CD4-positive, alpha-beta T cell treated with Interleukin-17A for 4 hours (primary cell): ENCODE measurements around the gene PXN.

ENCODE experiments used
- DNase-seq: peaks from one replicate; pipeline ENCODE4 v3.0.0-alpha.2; 2020; ENCODE audit warnings: mixed read lengths

Gene PXN

DNA sequence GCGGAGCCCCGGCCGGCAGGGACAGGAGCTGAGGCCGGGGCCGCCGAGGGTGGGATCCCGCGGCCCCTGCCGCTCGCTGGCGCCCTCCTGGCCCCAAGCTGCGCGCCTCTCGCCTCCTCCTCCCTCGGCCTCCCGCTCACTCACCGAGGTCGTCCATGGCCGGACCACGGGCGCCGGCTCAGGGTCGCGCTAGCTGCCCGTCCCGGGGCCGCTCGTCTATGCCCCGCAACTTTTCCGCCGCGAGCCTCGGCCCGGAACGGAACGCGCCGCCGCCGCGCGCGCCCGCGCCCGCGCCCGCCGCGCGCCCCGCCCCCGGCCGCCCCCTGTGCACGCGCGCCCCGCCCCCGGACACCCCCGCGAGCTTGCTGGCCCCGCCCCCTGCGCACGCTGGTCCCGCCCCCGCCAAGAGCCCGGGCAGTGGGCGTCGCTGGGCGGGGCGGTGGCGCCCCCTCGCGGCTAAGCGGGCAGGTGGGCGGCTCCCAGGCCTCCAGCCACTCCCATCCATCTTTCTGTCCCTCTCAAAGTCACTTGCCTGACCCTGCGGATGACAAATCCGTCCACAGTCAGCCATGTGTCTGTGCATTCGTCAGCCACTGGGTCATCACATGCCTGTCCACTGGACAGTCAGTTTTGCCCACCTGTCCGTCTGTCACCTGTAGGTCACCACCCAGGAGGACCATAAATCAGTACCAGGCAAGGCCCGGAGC lies at the start of gene PXN:
Gene PXN (minus strand): TSS at position 258 of the 707 bp plus-strand sequence. CDS start 101 bp downstream, at position 157.
- DNase-seq = peak; percentile 95

DNA sequence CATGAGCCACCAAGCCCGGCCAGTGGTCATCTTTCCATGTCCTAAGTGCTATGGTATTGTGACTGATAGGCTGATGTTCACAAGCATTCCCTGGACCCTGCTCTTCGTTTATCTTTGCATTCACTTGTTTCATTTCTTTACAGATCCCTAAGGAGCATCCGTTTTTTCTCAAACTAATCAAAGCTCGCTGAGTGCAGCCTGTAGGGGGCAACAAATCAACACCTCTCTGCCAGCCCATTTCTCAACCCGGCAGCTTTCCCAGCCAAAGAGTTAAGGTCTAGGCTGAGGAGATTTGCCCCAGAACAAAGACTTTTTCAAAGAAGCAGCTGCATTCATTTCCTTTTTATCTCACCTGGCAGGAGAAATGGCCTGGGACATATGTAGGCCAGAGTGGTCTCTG lies 48.7 kb upstream of the PXN start:
- no peak for DNase-seq

DNA sequence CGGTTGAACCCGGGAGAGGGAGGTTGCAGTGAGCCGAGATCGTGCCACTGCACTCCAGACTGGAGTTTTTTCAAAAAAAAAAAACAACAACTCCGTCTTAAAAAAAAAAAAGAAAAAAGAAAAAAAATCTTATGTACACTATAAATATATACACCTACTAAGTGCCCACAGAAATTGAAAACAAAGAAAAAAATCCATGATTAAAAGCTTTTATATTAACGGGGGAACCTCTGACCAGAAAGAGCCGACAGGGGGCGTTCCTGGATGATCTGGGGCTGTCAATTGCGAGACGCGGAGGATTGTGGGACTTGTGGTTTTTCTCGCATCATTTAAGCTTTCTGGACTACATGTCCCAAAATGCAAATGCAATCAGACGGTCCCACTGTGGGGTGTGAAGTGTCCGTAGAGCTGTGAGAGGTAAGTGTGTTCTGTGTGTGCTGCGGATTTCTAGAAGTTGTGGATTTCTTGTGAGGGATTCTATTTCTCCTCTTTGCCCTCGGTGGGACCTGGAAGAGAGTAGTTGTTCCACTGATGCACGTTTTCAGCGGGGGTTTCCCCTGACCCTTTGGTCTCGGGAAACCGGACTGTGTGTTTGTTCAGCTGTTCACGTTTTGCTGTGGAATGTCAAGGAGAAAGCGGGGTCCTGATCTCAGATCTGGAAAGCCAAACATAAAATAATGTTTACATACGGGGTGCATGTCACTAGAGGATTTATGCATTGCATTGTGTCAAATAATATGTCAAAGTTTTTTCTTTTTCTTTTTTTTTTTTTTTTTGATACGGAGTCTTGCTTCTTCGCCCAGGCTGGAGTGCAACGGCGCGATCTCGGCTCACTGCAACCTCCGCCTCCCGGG lies 36.7 kb upstream of the PXN start, which contains the start of gene SIRT4:
Gene SIRT4 (plus strand): TSS at position 360 of the 854 bp plus-strand sequence. CDS start 1,241 bp downstream, outside the sequence.
- peak; percentile 93 for DNase-seq

DNA sequence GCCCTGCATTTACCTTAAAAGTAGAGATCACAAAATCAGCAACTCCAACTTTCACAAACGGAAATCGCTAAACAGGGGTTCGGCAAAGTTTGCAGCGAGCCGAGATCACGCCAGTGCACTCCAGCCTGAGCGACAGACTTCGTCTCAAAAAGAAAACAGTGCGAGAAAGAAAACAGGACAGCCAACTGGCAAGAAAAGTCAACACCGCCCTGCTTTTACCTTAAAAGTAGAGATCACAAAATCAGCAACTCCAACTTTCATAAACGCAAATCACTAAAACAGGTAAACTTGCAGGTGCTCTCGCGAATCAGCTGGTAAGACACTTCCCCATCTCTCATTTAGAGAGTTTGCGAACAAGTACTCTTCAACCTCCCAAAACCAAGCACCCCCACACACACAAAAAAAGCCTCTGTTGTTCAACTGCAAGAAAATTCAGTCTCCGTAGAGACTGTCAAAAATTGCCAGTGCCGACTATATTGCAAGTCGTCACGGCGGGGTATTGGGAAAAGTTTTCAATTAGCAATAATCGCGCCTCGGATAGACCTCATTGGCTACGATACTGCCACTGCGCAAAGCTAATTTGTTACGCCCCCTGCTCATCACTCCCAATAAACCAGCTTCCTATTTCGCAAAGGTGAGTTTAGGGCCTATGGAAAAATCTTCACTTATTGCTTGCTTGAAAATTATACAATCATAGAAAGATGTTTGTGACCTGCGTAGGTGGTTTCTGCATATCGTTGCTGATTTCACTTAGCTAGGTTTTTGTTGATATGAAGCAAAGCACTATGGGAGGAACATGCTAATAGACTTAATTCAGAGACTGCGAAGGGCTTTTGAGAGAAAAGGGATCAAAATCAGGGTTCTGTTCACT lies 27.4 kb upstream of the PXN start, which contains the start of gene RNU4-1:
Gene RNU4-1 (minus strand): TSS at position 577 of the 871 bp plus-strand sequence.
- DNase-seq = peak; percentile 72

DNA sequence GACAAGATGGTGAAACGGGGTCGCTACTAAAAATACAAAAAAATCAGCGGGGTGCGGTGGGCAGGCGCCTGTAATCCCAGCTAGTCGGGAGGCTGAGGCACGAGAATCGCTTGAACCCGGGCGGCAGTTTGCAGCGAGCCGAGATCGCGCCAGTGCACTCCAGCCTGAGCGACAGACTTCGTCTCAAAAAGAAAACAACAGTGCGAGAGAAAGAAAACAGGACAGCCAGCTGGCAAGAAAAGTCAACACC lies 26.8 kb upstream of the PXN start:
- no peak for DNase-seq

DNA sequence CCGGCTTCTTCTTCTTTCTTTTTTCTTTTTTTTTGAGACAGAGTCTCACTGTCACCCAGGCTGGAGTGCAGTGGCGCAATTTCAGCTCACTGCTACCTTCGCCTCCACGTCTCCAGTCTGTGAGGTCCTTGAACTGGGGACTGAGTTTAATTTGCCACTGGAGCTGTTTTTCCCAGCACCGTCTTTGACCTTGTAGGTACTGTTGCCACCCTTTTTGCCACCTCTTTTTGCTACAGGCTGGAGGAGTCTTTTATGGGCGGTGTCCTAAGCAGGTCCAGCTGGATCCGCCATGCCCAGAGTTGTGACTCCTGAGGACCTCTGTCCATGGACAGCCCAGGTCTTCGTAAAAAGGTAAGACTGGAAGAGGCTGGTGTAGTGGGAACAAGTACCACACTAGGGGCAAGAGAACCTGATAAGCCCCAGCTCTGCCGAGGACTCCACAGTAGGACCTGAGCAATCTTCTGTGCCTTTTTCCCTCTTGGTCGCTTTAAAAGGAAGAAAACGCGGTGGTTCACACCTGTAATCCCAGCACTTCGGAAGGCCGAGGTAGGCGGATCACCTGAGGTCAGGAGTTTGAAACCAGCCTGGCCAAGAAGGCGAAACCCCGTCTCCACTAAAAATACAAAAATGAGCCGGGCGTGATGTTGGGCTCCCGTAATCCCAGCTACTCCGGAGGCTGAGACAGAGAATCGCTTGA lies 25.2 kb upstream of the PXN start:
- peak; percentile 6 for DNase-seq

DNA sequence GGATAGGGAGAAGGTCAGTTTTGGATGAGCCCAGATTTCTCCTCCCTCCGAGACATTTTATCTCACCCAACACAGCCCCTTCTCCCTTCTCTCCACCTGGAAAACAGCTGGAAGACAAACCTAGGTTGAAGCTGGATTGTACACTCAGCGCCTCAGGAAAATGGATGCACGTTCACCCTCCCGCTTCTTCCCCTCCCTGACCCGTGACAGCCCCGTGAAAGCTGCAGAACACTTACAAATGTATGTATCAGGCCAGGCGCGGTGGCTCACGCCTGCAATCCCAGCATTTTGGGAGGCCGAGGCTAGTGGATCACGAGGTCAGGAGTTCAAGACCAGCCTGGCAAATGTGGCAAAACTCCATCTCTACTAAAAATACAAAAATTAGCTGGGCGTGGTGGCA lies 22.0 kb upstream of the PXN start:
- DNase-seq = no peak

DNA sequence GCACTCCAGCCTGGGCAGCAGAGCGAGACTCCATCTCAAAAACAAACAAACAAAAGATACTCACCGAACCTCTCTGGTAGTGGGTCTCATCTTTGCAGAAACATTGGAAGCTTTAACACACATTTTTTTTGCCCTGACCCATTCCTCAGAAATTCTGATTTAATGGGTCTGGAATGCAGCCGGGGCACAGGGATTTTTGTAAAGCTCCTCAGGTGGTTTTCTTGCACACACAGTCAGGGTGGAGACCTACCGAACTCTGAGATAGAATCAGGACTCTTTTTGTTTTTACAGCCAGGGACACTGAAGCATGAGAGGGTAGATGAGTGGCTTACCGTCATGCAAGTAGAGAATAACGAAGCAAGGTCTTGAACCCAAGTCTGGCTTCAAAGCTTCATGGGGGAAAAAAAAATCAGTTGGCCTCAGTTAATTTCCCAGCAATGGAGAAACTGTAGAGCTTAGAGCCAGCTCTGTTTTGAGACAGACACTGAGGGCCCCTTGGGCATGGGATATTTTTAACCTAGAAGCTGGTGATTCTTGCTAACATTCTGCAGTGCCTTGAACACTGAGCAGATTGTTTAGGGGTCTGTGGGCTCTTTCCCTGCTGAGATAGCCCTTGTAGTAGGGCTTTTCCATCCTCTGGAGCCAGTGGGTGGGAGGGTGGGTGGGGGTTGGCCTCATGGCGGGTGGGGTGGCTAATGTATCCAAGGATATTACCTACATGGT lies 21.4 kb upstream of the PXN start:
- DNase-seq = no peak

DNA sequence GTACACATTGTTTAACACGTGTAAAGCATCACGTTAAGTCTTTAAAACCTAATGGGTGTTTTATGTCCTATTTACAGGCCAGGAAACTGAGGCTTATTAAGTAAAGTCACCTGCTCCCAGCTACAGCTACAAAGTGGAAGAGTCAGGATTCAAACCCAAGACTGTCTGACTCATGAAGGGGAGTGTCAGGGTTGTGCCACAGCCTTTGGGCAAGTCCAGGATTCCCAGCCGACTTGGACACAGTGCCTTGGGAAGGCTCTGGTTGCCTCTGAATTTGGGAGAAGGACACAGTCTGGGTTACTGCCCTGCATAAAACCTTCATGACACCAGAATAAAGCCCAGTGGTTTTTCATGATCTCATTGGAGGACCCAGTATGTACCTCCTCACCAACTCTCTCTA lies 18.9 kb upstream of the PXN start:
- no peak for DNase-seq

DNA sequence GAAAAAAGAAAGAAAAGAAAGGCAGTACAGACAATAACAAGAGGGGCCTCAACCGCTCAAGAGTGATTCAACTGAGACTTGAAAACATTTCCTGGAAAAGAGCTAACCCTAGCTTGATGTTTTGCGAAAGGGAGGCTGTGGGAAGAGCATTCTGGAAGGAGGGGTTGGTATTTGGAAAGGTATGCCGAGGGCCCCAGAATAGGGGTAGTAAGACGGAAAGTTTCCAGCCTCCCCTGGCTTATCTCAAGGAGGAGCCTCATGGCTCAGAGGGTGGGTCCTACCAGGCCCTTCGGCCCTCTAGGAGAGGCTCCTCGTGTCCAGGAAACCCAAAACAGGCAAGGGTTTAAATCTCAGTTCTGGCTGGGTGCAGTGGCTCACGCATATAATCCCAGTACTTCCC lies 17.8 kb upstream of the PXN start:
- no peak for DNase-seq

DNA sequence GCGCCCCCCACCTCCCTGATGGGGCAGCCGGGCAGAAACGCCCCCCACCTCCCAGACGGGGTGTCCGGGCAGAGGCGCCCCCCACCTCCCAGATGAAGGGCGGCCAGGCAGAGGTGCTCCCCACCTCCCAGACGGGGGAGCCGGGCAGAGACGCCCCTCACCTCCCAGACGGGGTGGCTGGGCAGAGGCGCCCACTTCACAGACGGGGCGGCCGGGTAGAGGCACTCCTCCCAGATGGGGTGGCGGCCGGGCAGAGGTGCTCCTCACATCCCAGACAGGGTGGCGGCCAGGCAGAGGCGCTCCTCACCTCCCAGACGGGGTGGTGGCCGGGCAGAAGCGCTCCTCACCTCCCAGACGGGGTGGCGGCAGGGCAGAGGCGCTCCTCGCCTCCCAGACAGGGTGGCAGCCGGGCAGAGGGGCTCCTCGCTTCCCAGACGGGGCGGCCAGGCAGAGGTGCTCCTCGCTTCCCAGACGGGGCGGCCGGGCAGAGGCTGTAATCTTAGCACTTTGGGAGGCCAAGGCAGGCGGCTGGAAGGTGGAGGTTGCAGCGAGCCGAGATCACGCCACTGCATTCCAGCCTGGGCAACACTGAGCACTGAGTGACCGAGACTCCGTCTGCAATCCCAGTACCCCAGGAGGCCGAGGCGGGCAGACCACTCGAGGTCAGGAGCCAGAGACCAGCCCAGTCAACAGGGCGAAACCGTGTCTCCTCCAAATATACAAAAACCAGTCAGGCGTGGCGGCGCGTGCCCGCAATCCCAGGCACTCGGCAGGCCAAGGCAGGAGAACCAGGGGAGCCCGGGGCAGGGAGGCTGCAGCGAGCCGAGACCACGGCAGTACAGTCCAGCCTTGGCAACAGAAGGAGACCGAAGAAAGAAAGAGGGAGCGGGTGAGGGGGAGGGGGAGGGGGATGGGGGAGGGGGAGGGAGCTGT lies 12.9 kb upstream of the PXN start:
- no peak for DNase-seq

DNA sequence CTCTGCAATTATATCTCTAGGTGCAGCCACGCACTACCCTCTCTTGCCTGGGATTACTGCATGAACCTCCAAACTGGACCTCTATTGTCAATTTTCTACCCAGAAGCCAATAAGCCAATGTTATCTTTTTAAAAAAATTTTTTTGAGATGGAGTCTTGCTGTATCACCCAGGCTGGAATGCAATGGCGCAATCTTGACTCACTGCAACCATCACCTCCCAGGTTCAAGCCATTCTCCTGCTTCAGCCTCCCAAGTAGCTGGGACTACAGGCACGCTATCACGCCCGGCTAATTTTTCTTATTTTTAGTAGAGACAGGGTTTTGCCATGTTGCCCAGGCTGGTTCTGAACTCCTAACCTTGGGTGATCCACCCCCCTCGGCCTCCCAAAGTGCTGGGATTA lies 11.2 kb upstream of the PXN start:
- DNase-seq = no peak

DNA sequence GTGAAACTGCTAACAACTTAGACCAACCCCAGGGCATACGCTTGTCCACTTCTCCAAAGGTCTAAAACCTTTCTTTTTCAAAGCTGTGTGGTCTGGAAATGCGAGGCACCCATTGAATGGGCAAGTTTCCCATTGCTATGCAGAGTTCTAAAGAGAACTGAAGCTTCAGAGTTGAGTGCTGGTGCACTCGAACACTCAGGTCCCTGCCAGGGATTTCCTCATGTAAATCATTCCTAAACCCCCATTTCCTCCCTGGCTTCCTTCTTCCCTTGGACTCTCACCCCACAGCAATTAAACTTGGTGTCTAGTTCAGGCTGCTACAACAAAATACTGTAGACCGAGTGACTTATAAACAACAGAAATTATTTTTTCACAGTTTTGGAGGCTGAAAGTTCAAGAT lies 2.2 kb upstream of the PXN start:
- DNase-seq = no peak

DNA sequence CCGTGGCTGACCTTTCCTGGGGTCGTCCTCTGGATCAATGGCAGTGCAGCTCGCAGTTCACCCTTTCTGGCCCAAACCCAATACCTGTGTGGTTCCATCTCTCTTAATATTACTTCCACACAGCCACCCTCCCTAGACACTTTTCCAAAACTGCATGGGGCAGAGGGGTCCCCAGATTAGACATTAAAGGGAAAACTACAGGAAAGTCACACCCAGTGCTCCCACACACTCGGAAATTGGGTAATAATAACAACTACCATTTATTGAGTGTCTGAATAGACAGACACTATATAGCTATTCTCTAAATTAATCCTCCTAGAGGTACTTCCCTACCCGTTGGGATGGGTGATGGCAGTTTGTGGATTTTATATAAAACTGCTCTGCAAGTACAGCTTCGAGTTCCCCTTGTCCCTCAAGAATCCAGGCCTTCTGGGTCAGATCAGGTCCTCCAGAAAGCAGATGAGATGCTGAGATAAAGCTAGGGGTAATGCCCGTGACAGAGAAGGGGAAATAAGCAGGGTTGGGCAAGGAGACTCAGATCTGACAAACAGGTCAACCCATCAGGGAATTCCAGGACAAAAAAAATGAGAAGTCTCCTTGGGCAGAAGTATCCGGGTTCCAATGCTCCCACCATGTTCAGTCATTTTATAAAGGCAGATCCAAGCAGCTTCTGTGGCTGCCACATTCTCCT lies 795 bp upstream of the PXN start:
- no peak for DNase-seq

DNA sequence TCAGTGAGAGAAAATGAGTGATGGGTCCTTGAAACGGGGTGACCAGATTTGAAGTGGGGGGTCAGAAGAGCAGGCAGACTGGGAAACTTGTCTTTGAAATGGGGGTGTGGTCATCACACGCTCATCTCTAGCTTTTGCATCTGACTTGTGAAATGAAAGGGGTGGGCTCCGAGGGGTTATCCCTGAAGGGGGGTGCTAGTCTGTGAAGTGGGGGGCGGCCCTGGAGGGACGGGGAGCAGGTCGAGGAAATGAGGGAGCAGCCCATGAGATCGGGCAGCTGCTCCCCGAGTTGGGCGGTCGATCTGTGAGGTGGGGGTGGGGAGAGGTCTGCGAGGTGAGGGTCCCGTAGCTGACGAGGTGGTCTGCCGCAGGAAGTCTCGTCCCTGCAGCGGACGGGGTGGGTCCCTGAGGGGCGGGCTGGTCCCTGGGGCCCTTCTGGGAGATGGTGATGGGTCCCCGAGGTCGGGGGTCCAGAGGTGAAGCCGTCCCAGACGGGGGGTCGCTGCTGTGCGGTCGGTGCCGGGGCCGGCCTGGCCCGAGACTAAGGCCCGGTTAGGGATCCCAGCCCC lies 542 bp downstream of the PXN start:
- DNase-seq = no peak

DNA sequence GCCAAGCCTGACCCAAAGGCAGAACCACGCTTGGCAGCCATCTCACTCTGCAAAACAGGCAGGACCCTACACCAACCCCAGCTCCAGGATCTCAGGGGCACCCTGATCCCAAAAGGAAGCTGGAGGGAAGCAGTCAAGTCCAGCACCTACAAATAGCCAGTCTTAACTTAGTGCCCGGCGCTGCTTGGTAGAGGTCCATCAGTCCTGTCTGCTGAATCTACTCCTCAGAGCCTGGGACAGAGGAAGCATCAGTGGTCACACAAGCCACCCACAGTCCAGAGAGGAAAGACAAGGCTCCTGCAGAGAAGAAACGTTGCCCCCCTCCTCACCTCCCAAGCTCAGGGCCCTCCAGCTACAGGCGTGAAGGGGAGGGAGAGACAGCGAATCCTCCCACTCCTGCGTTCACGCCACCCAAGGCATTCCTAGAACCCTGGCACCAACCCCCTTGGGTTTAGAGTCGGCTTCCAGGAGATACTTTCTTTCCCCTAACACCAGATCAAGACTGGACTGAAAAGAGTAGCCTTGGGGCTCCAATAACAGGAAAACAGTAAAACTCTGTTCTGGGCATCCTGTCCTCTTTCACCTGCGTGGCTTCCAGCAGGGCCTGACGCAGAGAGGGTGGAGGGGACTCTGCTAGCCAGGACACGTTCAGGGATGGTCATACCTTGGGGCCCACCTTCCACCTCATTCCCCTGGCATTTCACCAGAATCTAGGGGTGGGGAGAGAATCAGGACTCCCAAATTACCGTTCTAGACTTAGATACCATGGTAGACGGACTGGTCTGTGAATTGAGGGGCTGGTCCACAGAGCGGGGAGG lies 1.2 kb downstream of the PXN start:
- DNase-seq = peak; percentile 39

DNA sequence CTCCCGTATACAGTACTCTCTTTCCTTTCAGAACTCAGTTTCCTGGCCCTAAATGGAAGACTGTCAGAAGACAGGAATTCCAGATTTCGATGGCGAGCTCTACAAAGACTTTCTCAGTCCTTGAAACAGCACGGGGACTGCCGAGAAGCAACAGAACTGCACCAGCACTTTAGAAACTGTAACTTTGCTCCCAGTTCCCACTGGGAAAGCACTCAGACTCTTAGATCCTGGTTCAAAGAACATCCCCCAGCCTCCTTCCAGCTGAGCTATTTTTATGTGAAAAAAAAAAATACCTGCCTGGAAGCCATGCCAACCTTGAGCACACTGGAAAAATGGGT lies 1.8 kb downstream of the PXN start:
- no peak for DNase-seq

DNA sequence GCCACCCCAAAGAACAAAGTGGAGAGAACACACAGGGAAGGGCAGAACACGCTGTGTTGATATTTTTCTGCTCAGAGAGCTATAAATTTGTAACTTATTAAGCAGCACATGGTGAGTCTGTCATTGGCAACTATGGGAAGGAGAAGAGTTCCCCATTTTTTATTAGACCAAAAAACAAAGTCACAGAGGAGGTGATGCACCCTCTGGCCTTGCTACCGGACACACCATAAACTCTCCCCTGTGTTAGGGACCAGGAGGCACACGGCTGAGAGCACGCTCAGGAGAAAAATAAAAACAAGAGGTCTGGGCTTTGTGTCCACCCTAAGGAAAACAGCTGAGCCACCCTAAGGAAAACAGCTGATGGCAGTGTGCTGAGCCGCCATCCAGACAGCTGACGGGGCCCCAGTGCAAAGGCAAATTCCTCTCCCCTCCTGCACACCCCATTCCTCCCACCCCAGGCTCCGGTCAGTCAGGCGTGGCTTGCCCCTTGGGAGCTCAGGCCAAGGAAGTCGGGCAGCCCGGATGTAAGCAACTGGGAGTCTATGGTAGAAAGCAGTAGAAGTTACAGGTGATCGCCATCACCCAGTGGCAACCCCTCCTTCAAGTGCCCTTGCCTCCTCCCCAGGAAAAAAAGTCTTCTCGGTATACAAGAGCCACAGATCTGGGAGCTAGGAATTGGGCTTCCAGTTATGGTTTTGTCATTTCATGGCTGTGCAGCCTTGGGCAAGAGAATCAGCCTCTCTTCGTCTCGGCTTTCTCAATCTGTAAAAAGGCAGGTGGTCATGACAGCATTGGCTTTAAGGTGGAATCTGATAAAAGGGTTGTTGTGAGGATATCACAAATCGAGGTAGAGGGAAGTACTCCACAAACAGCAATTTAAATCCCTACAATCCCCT lies 2.4 kb downstream of the PXN start:
- no peak for DNase-seq
